T-helper 1 cell treated with Interleukin-12 subunit alpha and Interleukin-12 subunit beta and Interleukin-4 antibody, amounts not matched to agents 30 ng/mL and 1 ng/mL, for 36 hours (primary cell): Measurements from ENCODE around the gene TMED9. TPM values are rescaled to one million over a fixed set of nuclear protein-coding genes. Genes with fewer than 3 reads are reported as not detected.
"Not testable (repeated sequence)": the region's sequence is repeated elsewhere in the genome, so short reads cannot be mapped to it uniquely, and the experiment has no call there.

Source experiments
- intact Hi-C: fragments of 100-400 bp; cut with micrococcal nuclease; formaldehyde crosslinking; loops from one replicate; pipeline ENCODE4 v1.15.1; 2024
- total RNA-seq: library from RNA; stranded (reverse); gene quantifications from 2 replicates; pipeline ENCODE4 v1.2.3, GENCODE V29; 2022

Gene TMED9
- total RNA-seq, 1 donor from 2014 or later = 171 TPM

GRCh38 chr5:177604116-177604521 is 12.1 kb downstream of the TMED9 start:
- intact Hi-C loops = no loop called here

- intact Hi-C loops = no loop called here
These were observed 12.7 kb downstream of the TMED9 start for GRCh38 chr5:177604656-177605055.

- intact Hi-C loops = no loop called here
These were observed 13.1 kb downstream of the TMED9 start for GRCh38 chr5:177605078-177605477.

- intact Hi-C loops = no loop called here
These were observed 13.7 kb downstream of the TMED9 start for GRCh38 chr5:177605667-177606066.

GRCh38 chr5:177606071-177607051 is 14.4 kb downstream of the TMED9 start:
- intact Hi-C loops = loop anchor here (1.0 kb wide), 1 partner anchor 456 kb away; no protein-coding TSS in a partner anchor

- intact Hi-C loops = loop anchor here (1.0 kb wide), 1 partner anchor 455 kb away; no protein-coding TSS in a partner anchor
These were observed 15.1 kb downstream of the TMED9 start for GRCh38 chr5:177607115-177607451.

- intact Hi-C loops = loop anchor here (1.0 kb wide), 1 partner anchor 455 kb away; no protein-coding TSS in a partner anchor
These were observed 15.6 kb downstream of the TMED9 start for GRCh38 chr5:177607452-177608192.

- intact Hi-C loops = no loop called here
These were observed 16.5 kb downstream of the TMED9 start for GRCh38 chr5:177608243-177609075.

GRCh38 chr5:177609076-177610059 is 17.4 kb downstream of the TMED9 start:
- intact Hi-C loops = no loop called here

GRCh38 chr5:177610131-177610769 is 18.2 kb downstream of the TMED9 start:
- intact Hi-C loops = no loop called here

GRCh38 chr5:177610770-177611445 is 18.9 kb downstream of the TMED9 start:
- intact Hi-C loops = no loop called here

- intact Hi-C loops = no loop called here
These were observed 19.6 kb downstream of the TMED9 start for GRCh38 chr5:177611446-177612214.

- intact Hi-C loops = no loop called here
These were observed 20.2 kb downstream of the TMED9 start for GRCh38 chr5:177612215-177612673.

GRCh38 chr5:177620560-177620959 is 28.6 kb downstream of the TMED9 start:
- intact Hi-C loops = no loop called here

GRCh38 chr5:177624172-177624571 is 32.2 kb downstream of the TMED9 start:
- intact Hi-C loops = not testable (repeated sequence)

GRCh38 chr5:177630186-177630585 is 38.2 kb downstream of the TMED9 start:
- intact Hi-C loops = not testable (repeated sequence)

GRCh38 chr5:177634912-177635311 is 42.9 kb downstream of the TMED9 start:
- intact Hi-C loops = not testable (repeated sequence)

- intact Hi-C loops = not testable (repeated sequence)
These were observed 53.5 kb downstream of the TMED9 start for GRCh38 chr5:177645462-177645861.
